GM21381 (cell line): Measurements from ENCODE around the gene SPESP1.

ENCODE experiments used
- ATAC-seq: cut with Tn5 transposase; IDR thresholded peaks from one replicate; pipeline ENCODE4 v1.9.1; 2021; ENCODE audit warnings: mild to moderate bottlenecking, moderate library complexity; ENCODE audit not compliant: unreplicated experiment

Gene SPESP1

GRCh38 chr15:68930268-68931022, at the start of gene SPESP1:
TSS of gene SPESP1 (plus strand) at chr15:68930525. CDS start at chr15:68930654, 129 bp downstream.
- no peak for ATAC-seq

GRCh38 chr15:68885070-68885469, 45.3 kb upstream of the SPESP1 start:
- ATAC-seq = no peak

GRCh38 chr15:68887120-68887519, 43.2 kb upstream of the SPESP1 start:
- no peak for ATAC-seq

- no peak for ATAC-seq
Measured at GRCh38 chr15:68887819-68888218, 42.5 kb upstream of the SPESP1 start.

GRCh38 chr15:68888419-68888818, 41.9 kb upstream of the SPESP1 start:
- no peak for ATAC-seq

- no peak for ATAC-seq
Measured at GRCh38 chr15:68894208-68894607, 36.1 kb upstream of the SPESP1 start.

GRCh38 chr15:68896178-68896577, 34.1 kb upstream of the SPESP1 start:
- ATAC-seq = no peak

- ATAC-seq = no peak
Measured at GRCh38 chr15:68897016-68897415, 33.3 kb upstream of the SPESP1 start.

- ATAC-seq = no peak
Measured at GRCh38 chr15:68900027-68900426, 30.3 kb upstream of the SPESP1 start.

- ATAC-seq = no peak
Measured at GRCh38 chr15:68907396-68907923, 22.9 kb upstream of the SPESP1 start.

GRCh38 chr15:68909601-68910100, 20.7 kb upstream of the SPESP1 start:
- no peak for ATAC-seq

- no peak for ATAC-seq
Measured at GRCh38 chr15:68910341-68910740, 20.0 kb upstream of the SPESP1 start.

GRCh38 chr15:68910816-68911215, 19.5 kb upstream of the SPESP1 start:
- ATAC-seq = no peak

GRCh38 chr15:68921926-68922325, 8.4 kb upstream of the SPESP1 start:
- ATAC-seq = no peak

GRCh38 chr15:68924866-68925560, 5.3 kb upstream of the SPESP1 start:
- ATAC-seq = no peak

GRCh38 chr15:68933001-68933400, 2.7 kb downstream of the SPESP1 start:
- no peak for ATAC-seq

GRCh38 chr15:68934341-68934740, 4.0 kb downstream of the SPESP1 start:
- ATAC-seq = no peak

- ATAC-seq = no peak
Measured at GRCh38 chr15:68935400-68935937, 5.1 kb downstream of the SPESP1 start.

- ATAC-seq = no peak
Measured at GRCh38 chr15:68939501-68939900, 9.2 kb downstream of the SPESP1 start.

- no peak for ATAC-seq
Measured at GRCh38 chr15:68951813-68952212, 21.5 kb downstream of the SPESP1 start.

- ATAC-seq = no peak
Measured at GRCh38 chr15:68957696-68958095, 27.4 kb downstream of the SPESP1 start.

- ATAC-seq = no peak
Measured at GRCh38 chr15:68958597-68958996, 28.3 kb downstream of the SPESP1 start.
